ENCODE results near the gene KLK11.

Gene KLK11

DNA sequence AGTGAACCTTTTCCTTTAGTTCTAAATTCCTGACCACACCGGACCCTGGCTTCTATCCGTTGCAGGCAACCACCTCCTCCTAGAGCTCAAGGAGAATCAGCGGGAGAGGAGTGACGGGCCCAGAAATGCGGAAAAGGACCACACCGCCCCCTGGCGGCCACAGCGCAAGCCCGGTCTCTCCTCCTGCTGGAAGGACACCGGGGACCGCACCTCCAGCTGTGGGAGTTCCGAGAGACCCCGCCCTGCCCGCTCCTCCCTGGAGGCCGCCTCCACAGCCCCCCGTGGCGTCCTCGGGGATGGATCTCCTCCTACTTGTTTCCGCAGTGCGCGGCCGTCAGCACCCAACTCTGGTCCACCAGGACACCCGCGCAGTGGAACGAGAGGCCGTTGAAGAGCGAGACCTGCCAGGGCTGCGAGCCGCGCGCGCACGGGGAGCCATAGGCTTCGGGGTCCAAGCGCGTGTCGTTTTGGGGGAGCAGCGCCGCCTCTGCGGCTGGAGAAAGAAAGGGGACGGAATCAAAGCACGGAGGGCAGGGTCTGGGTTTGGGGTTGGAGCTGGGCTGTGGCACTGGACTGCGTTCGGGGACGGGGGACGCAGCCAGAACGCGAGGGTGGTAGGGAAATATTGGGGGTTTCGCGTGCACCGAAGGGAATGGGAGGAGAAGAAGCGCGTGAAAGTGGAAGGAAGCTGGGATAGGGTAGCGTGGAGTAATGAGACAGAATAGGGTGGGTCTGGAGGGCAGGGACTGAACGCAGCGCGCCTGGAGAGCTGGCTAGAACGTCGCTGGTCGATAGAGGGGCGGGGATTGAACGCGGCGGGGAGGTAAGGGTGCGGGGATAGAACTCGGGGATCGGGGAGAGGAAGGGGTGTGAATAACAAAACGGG is 9.4 kb downstream of the KLK11 start:
- no peak for DNase-seq (ENCODE audit: low read depth)
- TF ChIP-seq, protein P1, sequence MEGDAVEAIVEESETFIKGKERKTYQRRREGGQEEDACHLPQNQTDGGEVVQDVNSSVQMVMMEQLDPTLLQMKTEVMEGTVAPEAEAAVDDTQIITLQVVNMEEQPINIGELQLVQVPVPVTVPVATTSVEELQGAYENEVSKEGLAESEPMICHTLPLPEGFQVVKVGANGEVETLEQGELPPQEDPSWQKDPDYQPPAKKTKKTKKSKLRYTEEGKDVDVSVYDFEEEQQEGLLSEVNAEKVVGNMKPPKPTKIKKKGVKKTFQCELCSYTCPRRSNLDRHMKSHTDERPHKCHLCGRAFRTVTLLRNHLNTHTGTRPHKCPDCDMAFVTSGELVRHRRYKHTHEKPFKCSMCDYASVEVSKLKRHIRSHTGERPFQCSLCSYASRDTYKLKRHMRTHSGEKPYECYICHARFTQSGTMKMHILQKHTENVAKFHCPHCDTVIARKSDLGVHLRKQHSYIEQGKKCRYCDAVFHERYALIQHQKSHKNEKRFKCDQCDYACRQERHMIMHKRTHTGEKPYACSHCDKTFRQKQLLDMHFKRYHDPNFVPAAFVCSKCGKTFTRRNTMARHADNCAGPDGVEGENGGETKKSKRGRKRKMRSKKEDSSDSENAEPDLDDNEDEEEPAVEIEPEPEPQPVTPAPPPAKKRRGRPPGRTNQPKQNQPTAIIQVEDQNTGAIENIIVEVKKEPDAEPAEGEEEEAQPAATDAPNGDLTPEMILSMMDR (IDR thresholded peaks at IDR 0.05; ENCODE audit: control insufficient read depth, extremely low read depth, insufficient read depth): peak; percentile 82
- 0 out of 2 replicates have a peak overlapping the region, but pooled peaks have one; percentile 13 for H3K4me3 ChIP-seq (ENCODE audit: low read depth, low read length)

DNA sequence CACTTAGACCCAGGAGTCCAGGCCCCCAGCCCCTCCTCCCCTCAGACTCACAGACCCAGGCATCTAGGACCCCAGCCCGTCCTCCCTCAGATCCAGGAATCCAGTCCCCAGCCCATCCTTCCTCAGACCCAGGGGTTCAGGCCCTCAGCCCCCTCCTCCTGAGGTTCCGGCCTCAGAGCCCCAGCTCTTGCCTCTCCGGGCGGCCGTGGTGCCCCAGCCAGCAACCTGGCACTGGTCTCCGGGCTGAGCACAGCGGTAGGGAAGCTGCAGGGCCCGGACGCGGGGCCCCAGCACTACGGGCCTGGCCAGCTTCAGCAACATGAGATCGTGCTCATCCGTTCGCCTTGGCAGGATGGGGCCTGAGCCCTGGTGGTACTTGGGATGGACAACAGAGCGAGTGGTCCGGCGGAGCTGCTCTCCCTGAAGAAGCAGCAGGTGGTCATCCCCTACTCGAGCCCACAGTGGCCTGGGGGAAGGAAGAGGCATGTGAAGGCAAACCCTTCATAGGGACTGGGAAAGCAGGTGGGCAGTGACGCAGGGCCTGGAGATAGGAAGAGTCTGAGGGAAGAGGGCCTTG is 10.6 kb downstream of the KLK11 start:
- no peak overlapping the region for H3K4me3 ChIP-seq (ENCODE audit: low read depth, low read length)
- TF ChIP-seq, protein P1 (IDR thresholded peaks at IDR 0.05; ENCODE audit: control insufficient read depth, extremely low read depth, insufficient read depth): no peak
- DNase-seq (ENCODE audit: low read depth): no peak

DNA sequence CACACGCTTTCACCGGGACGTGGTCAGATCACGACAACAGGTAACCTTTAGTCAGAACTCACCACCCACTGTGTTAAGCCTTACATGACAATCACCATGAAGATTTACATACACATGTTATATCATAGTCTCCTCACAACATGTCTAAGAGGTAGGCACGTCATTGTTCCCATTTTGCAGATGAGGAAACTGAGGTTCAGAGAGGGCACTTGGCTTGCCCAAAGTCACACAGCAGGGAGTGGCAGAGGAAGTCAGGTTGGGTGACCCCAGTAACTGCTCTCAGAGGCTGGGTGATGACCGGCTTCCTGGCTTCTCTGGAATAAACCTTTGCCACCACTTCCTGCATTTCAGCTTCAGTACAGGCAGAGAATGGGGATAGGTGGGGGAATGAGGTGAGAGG is 12.2 kb downstream of the KLK11 start:
- TF ChIP-seq, protein P1 (IDR thresholded peaks at IDR 0.05; ENCODE audit: control insufficient read depth, extremely low read depth, insufficient read depth): no peak
- H3K4me3 ChIP-seq (ENCODE audit: low read depth, low read length): no peak overlapping the region
- no peak for DNase-seq (ENCODE audit: low read depth)

DNA sequence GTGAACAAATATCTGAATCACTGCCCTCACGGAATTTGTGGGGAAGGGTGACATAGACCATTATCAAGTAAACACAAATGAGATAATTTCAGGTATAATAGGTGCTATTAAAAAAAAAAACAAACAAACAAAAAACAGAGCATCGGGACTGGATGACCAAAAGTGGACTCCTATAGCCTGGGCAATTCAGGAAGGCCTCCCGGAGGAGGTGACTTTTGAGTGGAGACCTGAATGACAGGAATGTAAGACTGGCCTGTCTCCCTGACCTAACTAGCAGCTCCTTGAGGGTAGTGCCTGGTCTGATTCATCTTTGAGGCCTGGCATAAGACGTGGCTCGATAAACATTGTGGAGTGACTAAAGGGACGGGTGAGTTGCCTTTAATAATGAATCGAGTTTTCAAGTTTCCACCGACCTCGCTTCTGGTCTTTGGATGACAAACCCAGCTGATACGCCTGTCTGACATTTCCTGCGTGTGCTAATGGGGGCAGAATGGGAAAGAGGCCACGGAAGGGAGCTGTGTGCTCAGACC is 13.7 kb downstream of the KLK11 start:
- DNase-seq (ENCODE audit: low read depth): no peak
- TF ChIP-seq, protein P1 (IDR thresholded peaks at IDR 0.05; ENCODE audit: control insufficient read depth, extremely low read depth, insufficient read depth): no peak
- H3K4me3 ChIP-seq (ENCODE audit: low read depth, low read length): no peak overlapping the region

DNA sequence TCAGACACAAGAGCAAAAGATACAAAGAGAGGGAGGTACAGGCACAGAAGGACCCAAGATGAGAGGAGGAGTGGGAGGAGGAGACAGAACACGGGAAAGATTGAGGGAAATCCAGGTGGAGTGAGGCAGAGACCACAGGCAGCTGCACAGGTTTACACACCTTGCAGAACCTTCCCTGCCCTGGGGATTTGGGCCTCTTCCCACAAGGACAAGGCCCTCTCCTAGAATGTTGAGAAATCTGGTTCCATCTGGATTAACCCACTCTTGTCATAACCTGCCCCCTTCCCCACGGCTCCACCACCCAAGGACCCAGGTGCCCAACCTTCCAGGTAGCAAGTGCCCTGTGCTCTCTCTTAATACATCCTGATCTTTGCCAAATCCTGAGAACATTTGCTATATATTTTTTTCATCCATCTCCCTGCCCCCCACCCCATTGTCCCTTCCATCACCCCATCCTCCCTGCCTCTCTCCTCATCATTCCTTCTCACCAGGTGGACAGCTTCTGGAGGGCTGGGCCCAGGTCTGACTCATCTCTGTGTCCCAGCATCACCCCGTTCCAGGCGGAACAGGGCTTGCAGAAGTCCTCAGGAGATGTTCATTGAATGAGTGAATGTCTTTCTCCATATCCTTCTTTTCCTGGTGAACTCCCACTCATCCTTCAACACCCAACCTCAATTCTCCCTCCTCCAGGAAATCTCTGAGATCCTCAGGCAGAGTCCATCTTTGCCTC is 16.2 kb downstream of the KLK11 start:
- TF ChIP-seq, protein P1 (IDR thresholded peaks at IDR 0.05; ENCODE audit: control insufficient read depth, extremely low read depth, insufficient read depth): no peak
- no peak overlapping the region for H3K4me3 ChIP-seq (ENCODE audit: low read depth, low read length)
- DNase-seq (ENCODE audit: low read depth): no peak

DNA sequence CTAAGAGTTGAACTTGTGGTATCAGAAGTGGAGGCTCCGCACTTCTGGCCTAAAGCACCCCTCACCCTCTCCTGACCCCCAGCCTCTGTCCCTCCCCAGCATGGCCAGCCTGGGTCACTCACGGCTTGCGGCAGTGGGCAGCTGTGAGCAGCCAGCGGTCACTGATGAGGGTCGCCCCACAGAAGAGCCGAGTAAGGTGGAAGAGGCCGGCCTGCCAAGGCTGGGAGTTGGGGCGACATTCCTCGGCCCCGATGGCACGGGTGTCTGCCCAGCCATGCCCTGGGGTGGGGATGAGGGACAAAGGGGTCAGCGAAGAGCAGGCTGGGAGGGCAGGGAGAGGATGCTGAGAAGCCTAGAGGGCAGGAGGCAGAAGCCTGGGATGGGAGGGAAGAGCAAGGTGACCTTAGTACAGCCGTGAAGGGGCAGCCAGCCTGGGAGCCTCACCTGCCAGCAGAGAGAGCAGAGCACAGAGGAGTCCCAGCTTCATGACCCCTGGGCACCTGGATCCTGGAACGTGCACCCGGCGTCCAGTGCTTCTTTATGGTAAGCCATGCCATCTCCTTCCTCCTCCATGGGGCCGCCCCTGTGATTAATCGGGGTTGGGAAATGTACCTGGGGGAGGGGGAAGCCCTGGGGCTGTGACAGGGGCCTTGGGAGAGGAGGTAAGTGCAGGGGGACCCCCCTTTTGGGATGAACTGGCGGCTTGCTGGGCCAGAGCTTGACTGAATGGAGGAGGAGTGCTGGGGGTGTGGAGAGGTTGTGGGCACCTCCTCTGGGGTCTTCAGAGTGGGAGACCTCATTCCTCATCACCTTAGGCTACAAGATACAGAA is 17.1 kb downstream of the KLK11 start:
- no peak for DNase-seq (ENCODE audit: low read depth)
- TF ChIP-seq, protein P1 (IDR thresholded peaks at IDR 0.05; ENCODE audit: control insufficient read depth, extremely low read depth, insufficient read depth): no peak
- no peak overlapping the region for H3K4me3 ChIP-seq (ENCODE audit: low read depth, low read length)

Measured in LNCaP clone FGC (cell line).